Ammon's horn (tissue), 1 donor: ENCODE measurements around the gene F3.

Experiments used
- DNase-seq: peaks from one replicate; pipeline ENCODE4 v3.0.0-alpha.2; 2016; ENCODE audit warnings: low spot score

F3 gene

GRCh38 chr1:94552071-94552586 is 10.6 kb upstream of the F3 start:
- no peak for DNase-seq

- DNase-seq: no peak
Observed at GRCh38 chr1:94551449-94551848, 9.9 kb upstream of the F3 start.

- DNase-seq: no peak
Observed at GRCh38 chr1:94550800-94551241, 9.3 kb upstream of the F3 start.

- DNase-seq: no peak
Observed at GRCh38 chr1:94550396-94550795, 8.8 kb upstream of the F3 start.

- no peak for DNase-seq
Observed at GRCh38 chr1:94549706-94550105, 8.1 kb upstream of the F3 start.

GRCh38 chr1:94544706-94545490 is 3.3 kb upstream of the F3 start:
- DNase-seq: no peak

- DNase-seq: no peak
Observed at GRCh38 chr1:94543893-94544635, 2.5 kb upstream of the F3 start.

GRCh38 chr1:94543001-94543400 is 1.4 kb upstream of the F3 start:
- no peak for DNase-seq

GRCh38 chr1:94542088-94542870 is 720 bp upstream of the F3 start:
- DNase-seq: peak; percentile 41

- no peak for DNase-seq
Observed at GRCh38 chr1:94540440-94541245, 916 bp downstream of the F3 start.

GRCh38 chr1:94539496-94539895 is 2.1 kb downstream of the F3 start:
- no peak for DNase-seq

- peak; percentile 39 for DNase-seq
Observed at GRCh38 chr1:94538243-94538827, 3.2 kb downstream of the F3 start.

GRCh38 chr1:94537254-94537653 is 4.3 kb downstream of the F3 start:
- DNase-seq: no peak

- no peak for DNase-seq
Observed at GRCh38 chr1:94535879-94536278, 5.7 kb downstream of the F3 start.

GRCh38 chr1:94535095-94535494 is 6.5 kb downstream of the F3 start:
- no peak for DNase-seq

GRCh38 chr1:94532077-94532476 is 9.5 kb downstream of the F3 start:
- no peak for DNase-seq

- no peak for DNase-seq
Observed at GRCh38 chr1:94531664-94532063, 9.9 kb downstream of the F3 start.

GRCh38 chr1:94530373-94530878 is 11.1 kb downstream of the F3 start:
- DNase-seq: no peak

- DNase-seq: no peak
Observed at GRCh38 chr1:94529416-94529815, 12.1 kb downstream of the F3 start.

- no peak for DNase-seq
Observed at GRCh38 chr1:94528826-94529225, 12.7 kb downstream of the F3 start.

- peak; percentile 63 for DNase-seq
Observed at GRCh38 chr1:94528299-94528698, 13.3 kb downstream of the F3 start.
